ENCODE results near the gene PARS2. TPM values are rescaled to one million over a fixed set of nuclear protein-coding genes. Genes with fewer than 3 reads are reported as not detected.

Gene PARS2
- total RNA-seq, 1 experiment from 2014 or later = 3.5 TPM

- H3K9me3 ChIP-seq (ENCODE audit: low read length) = no peaks in the 10 kb centered on the region
- H3K9ac ChIP-seq (ENCODE audit: low read length) = no peak overlapping the region
- no peak overlapping the region for H3K4me3 ChIP-seq (ENCODE audit: low read length)
- no peaks in the 10 kb centered on the region for H4K20me1 ChIP-seq (ENCODE audit: low read length)
- ATAC-seq (no peak), DNase-seq (peak; percentile 83)
- H3K4me1 ChIP-seq (ENCODE audit: insufficient read depth, low read length) = peaks cover 35% of the 10 kb centered on the region
- BruUV-seq (replicated peaks) = no TSS peak
- no peak overlapping the region for H2AFZ ChIP-seq (ENCODE audit: low read length)
- intact Hi-C loops (cut with micrococcal nuclease) = loop anchor here (1.0 to 10.0 kb wide), 2 partner anchors 120 to 387 kb away; partner anchors contain the start of gene SSBP3
- H3K36me3 ChIP-seq (ENCODE audit: low read depth, low read length) = no peaks in the 10 kb centered on the region
- POLR2A ChIA-PET (ENCODE audit: unreplicated experiment) = no interaction called here
- H3K4me2 ChIP-seq (ENCODE audit: low read length) = no peak overlapping the region
- no peak overlapping the region for H3K27ac ChIP-seq (ENCODE audit: low read length)
- peaks cover 23% of the 10 kb centered on the region for H3K79me2 ChIP-seq (ENCODE audit: low read length)
- CTCF ChIA-PET = interaction anchor here (0.6 to 1.0 kb wide), 3 partner anchors 12 to 293 kb away, joined by 3 to 5 read pairs (median 4); no protein-coding TSS in a partner anchor
- peaks cover 8% of the 10 kb centered on the region for H3F3A ChIP-seq (ENCODE audit: low read length, unreplicated experiment)
- TF ChIP-seq EZH2phosphoT487 (IDR thresholded peaks at IDR 0.05; ENCODE audit: borderline replicate concordance, low read length) (no peak), CTCF (conservative IDR thresholded peaks at IDR 0.05; ENCODE audit: low read depth, low read length) (peak; percentile 93)
- no peaks in the 10 kb centered on the region for H3K9me2 ChIP-seq (replicated peaks; ENCODE audit: low read length)
- H3K27me3 ChIP-seq (ENCODE audit: low read length) = no peaks in the 10 kb centered on the region
Observed at GRCh38 chr1:54791880-54792522, 27.7 kb upstream of the PARS2 start.

GRCh38 chr1:54788459-54788858, 24.1 kb upstream of the PARS2 start:
- ChIA-PET POLR2A (ENCODE audit: unreplicated experiment) (no interaction called here), CTCF (no interaction called here)
- intact Hi-C loops (cut with micrococcal nuclease) = no loop called here
- no peak for ATAC-seq
- Histone ChIP-seq H3K4me1 (ENCODE audit: insufficient read depth, low read length) (0 out of 2 replicates have a peak, but pooled peaks cover under 1% of the 10 kb centered on the region), H3K27me3 (ENCODE audit: low read length) (no peaks in the 10 kb centered on the region), H2AFZ (ENCODE audit: low read length) (no peak overlapping the region), H3K79me2 (ENCODE audit: low read length) (peaks cover 5% of the 10 kb centered on the region), H3K9me2 (replicated peaks; ENCODE audit: low read length) (no peaks in the 10 kb centered on the region), H3K4me3 (ENCODE audit: low read length) (no peak overlapping the region), H4K20me1 (ENCODE audit: low read length) (no peaks in the 10 kb centered on the region), H3F3A (ENCODE audit: low read length, unreplicated experiment) (no peaks in the 10 kb centered on the region), H3K4me2 (ENCODE audit: low read length) (no peak overlapping the region), H3K36me3 (ENCODE audit: low read depth, low read length) (no peaks in the 10 kb centered on the region), H3K27ac (ENCODE audit: low read length) (no peak overlapping the region), H3K9ac (ENCODE audit: low read length) (no peak overlapping the region), H3K9me3 (ENCODE audit: low read length) (no peaks in the 10 kb centered on the region)
- no TSS peak for BruUV-seq (replicated peaks)
- DNase-seq = no peak
- no peak for TF ChIP-seq EZH2 (IDR thresholded peaks at IDR 0.05; ENCODE audit: low read length, unreplicated experiment)
- TF ChIP-seq CTCF (conservative IDR thresholded peaks at IDR 0.05; ENCODE audit: low read depth, low read length) = no peak
- no peak for TF ChIP-seq EZH2phosphoT487 (IDR thresholded peaks at IDR 0.05; ENCODE audit: borderline replicate concordance, low read length)

GRCh38 chr1:54787604-54788003, 23.3 kb upstream of the PARS2 start:
- ATAC-seq (no peak), DNase-seq (no peak)
- Histone ChIP-seq H4K20me1 (ENCODE audit: low read length) (no peaks in the 10 kb centered on the region), H2AFZ (ENCODE audit: low read length) (no peak overlapping the region), H3F3A (ENCODE audit: low read length, unreplicated experiment) (no peaks in the 10 kb centered on the region), H3K4me2 (ENCODE audit: low read length) (no peak overlapping the region), H3K4me3 (ENCODE audit: low read length) (no peak overlapping the region), H3K27me3 (ENCODE audit: low read length) (no peaks in the 10 kb centered on the region), H3K79me2 (ENCODE audit: low read length) (no peaks in the 10 kb centered on the region; the same call in 1 of the 2 replicates), H3K4me1 (ENCODE audit: insufficient read depth, low read length) (no peaks in the 10 kb centered on the region), H3K9ac (ENCODE audit: low read length) (no peak overlapping the region), H3K36me3 (ENCODE audit: low read depth, low read length) (0 out of 2 replicates have a peak, but pooled peaks cover 2% of the 10 kb centered on the region), H3K9me2 (replicated peaks; ENCODE audit: low read length) (no peaks in the 10 kb centered on the region), H3K27ac (ENCODE audit: low read length) (no peak overlapping the region), H3K9me3 (ENCODE audit: low read length) (no peaks in the 10 kb centered on the region)
- intact Hi-C loops (cut with micrococcal nuclease) = no loop called here
- no TSS peak for BruUV-seq (replicated peaks)
- ChIA-PET POLR2A (ENCODE audit: unreplicated experiment) (no interaction called here), CTCF (no interaction called here)
- no peak for TF ChIP-seq CTCF (conservative IDR thresholded peaks at IDR 0.05; ENCODE audit: low read depth, low read length)
- TF ChIP-seq EZH2phosphoT487 (IDR thresholded peaks at IDR 0.05; ENCODE audit: borderline replicate concordance, low read length) = no peak
- TF ChIP-seq EZH2 (IDR thresholded peaks at IDR 0.05; ENCODE audit: low read length, unreplicated experiment) = no peak

Data from PC-3 (cell line).